SK-N-SH (cell line): Measurements from ENCODE around the gene POFUT2. TPM values are rescaled to one million over a fixed set of nuclear protein-coding genes. Genes with fewer than 3 reads are reported as not detected.

Source experiments
- CTCF ChIA-PET: fragments of 300-600, 350-600 bp; formaldehyde crosslinking; extraction: SDS; loops from one replicate; lab custom pipeline; 2021; lab: Yijun Ruan, JAX
- POLR2A ChIA-PET: fragments of 350-600 bp; sonication (Branson Sonifier 250); formaldehyde crosslinking; extraction: SDS; loops from one replicate; lab custom pipeline; 2020; ENCODE audit warnings: antibody characterized with exemption, inconsistent platforms; lab: Yijun Ruan, JAX
- DNase-seq: peaks from one replicate; pipeline ENCODE4 v3.0.0; 2012
- H2AFZ ChIP-seq: fragments of 200-600 bp; sonication (generic); 2 replicates; pipeline ENCODE4 v1.8.1; 2016; ENCODE audit warnings: antibody characterized with exemption, mild to moderate bottlenecking, low read depth
- H3F3A ChIP-seq: fragments of 200-600 bp; sonication (generic); replicated peaks from 2 replicates; pipeline ENCODE3; 2016; ENCODE audit warnings: antibody characterized with exemption, mild to moderate bottlenecking; ENCODE audit not compliant: insufficient read depth
- H3K27ac ChIP-seq, 2 experiments: fragments of 200-500 bp in 1 of 2; fragments of 200-600 bp in 1 of 2; sonication (Bioruptor generic) in 1 of 2; sonication (generic), shearing (Covaris generic) in 1 of 2; 2 replicates each; pipeline versions ENCODE4 v1.5.1 to v1.6.1; 2014 to 2016; ENCODE audit warnings: low read depth in 2 of 2, inconsistent platforms in 1 of 2, low read length in 1 of 2, mild to moderate bottlenecking in 1 of 2, mixed read lengths in 1 of 2
- H3K27me3 ChIP-seq: fragments of 200-600 bp; sonication (generic), shearing (Covaris generic); 2 replicates; pipeline ENCODE4 v1.6.1; 2016; ENCODE audit warnings: mixed run types; ENCODE audit not compliant: insufficient read depth
- H3K36me3 ChIP-seq, 2 experiments: fragments of 200-500 bp in 1 of 2; fragments of 200-600 bp in 1 of 2; sonication (Bioruptor generic) in 1 of 2; sonication (generic) in 1 of 2; replicated peaks in 1 of 2; 2 replicates each; pipeline versions ENCODE3 to v1.5.1; 2014 to 2016; ENCODE audit warnings: low read length in 1 of 2, mild to moderate bottlenecking in 1 of 2; ENCODE audit not compliant: insufficient read depth in 2 of 2, control insufficient read depth in 1 of 2
- H3K4me1 ChIP-seq, 2 experiments: fragments of 200-500 bp in 1 of 2; fragments of 200-600 bp in 1 of 2; sonication (Bioruptor generic) in 1 of 2; sonication (generic), shearing (Covaris generic) in 1 of 2; 2 replicates each; pipeline versions ENCODE4 v1.5.1 to v1.6.1; 2014 to 2016; ENCODE audit warnings: low read depth in 1 of 2, low read length in 1 of 2, mixed run types in 1 of 2; ENCODE audit not compliant: insufficient read depth in 2 of 2, control insufficient read depth in 1 of 2
- H3K4me2 ChIP-seq: fragments of 200-600 bp; sonication (generic), shearing (Covaris generic); 2 replicates; pipeline ENCODE4 v1.6.1; 2017; ENCODE audit warnings: mixed run types
- H3K4me3 ChIP-seq, 2 experiments: fragments of 200-500 bp in 1 of 2; fragments of 200-600 bp in 1 of 2; sonication (Bioruptor generic) in 1 of 2; sonication (generic), shearing (Covaris generic) in 1 of 2; 2 replicates each; pipeline versions ENCODE4 v1.5.1 to v1.8.1; 2014 to 2016; ENCODE audit warnings: low read depth in 2 of 2, inconsistent platforms in 1 of 2, low read length in 1 of 2, mild to moderate bottlenecking in 1 of 2, mixed read lengths in 1 of 2, moderate library complexity in 1 of 2
- H3K79me2 ChIP-seq: fragments of 200-600 bp; sonication (generic); 2 replicates; pipeline ENCODE4 v1.8.1; 2017; ENCODE audit warnings: mild to moderate bottlenecking; ENCODE audit not compliant: insufficient read depth
- H3K9ac ChIP-seq: fragments of 200-600 bp; sonication (generic); 2 replicates; pipeline ENCODE4 v1.6.1; 2017; ENCODE audit warnings: mixed run types
- H3K9me2 ChIP-seq: fragments of 200-600 bp; sonication (generic); 2 replicates; pipeline ENCODE4 v1.6.1; 2017; ENCODE audit warnings: mixed run types
- H3K9me3 ChIP-seq: fragments of 200-600 bp; sonication (generic); 2 replicates; pipeline ENCODE4 v1.6.1; 2017; ENCODE audit warnings: mixed run types, mild to moderate bottlenecking, moderate library complexity
- H4K20me1 ChIP-seq: fragments of 200-600 bp; sonication (generic); 2 replicates; pipeline ENCODE4 v1.6.1; 2017; ENCODE audit warnings: mild to moderate bottlenecking, mixed run types; ENCODE audit not compliant: insufficient read depth
- CHD2 ChIP-seq: fragments of 150-350 bp; IDR thresholded peaks from 2 replicates; pipeline ENCODE4 v1.6.1; 2018; ENCODE audit warnings: low read length; ENCODE audit not compliant: partially characterized antibody
- FOSL2 ChIP-seq: IDR thresholded peaks from 2 replicates; pipeline ENCODE4 v1.4.0; 2012; ENCODE audit warnings: low read depth, mild to moderate bottlenecking, moderate library complexity, borderline replicate concordance
- FOXJ3 ChIP-seq: sonication (generic); formaldehyde crosslinking; IDR thresholded peaks from 2 replicates; pipeline ENCODE4 v1.5.1; 2020; ENCODE audit warnings: mild to moderate bottlenecking, missing genetic modification reagents
- IRF3 ChIP-seq: fragments of 150-350 bp; IDR thresholded peaks from 2 replicates; pipeline ENCODE4 v1.6.1; 2016; ENCODE audit warnings: mild to moderate bottlenecking, low read depth, low read length
- JUND ChIP-seq: IDR thresholded peaks from 2 replicates; pipeline ENCODE4 v1.4.0; 2012
- MAX ChIP-seq: IDR thresholded peaks from 2 replicates; pipeline ENCODE4 v1.4.0; 2012; ENCODE audit warnings: low read depth
- MEF2A ChIP-seq: IDR thresholded peaks from 2 replicates; pipeline ENCODE4 v1.4.0; 2012; ENCODE audit warnings: low read depth, borderline replicate concordance
- NFIC ChIP-seq: IDR thresholded peaks from 2 replicates; pipeline ENCODE4 v1.4.0; 2012; ENCODE audit warnings: borderline replicate concordance
- NRF1 ChIP-seq: IDR thresholded peaks from 2 replicates; pipeline ENCODE4 v1.6.1; 2012; ENCODE audit warnings: low read depth, mild to moderate bottlenecking, low read length
- POLR2AphosphoS5 ChIP-seq: IDR thresholded peaks from 2 replicates; pipeline ENCODE4 v1.6.1; 2012; ENCODE audit warnings: low read depth, low read length
- RXRA ChIP-seq: IDR thresholded peaks from 2 replicates; pipeline ENCODE4 v1.4.0; 2012; ENCODE audit warnings: low read depth, mild to moderate bottlenecking, borderline replicate concordance
- SMC3 ChIP-seq: IDR thresholded peaks from 2 replicates; pipeline ENCODE4 v1.6.1; 2012; ENCODE audit warnings: low read depth, low read length, improper control_type of control experiment
- TEAD4 ChIP-seq: IDR thresholded peaks from 2 replicates; pipeline ENCODE4 v1.4.0; 2012; ENCODE audit warnings: mild to moderate bottlenecking, borderline replicate concordance; ENCODE audit not compliant: insufficient read depth
- YY1 ChIP-seq: IDR thresholded peaks from 2 replicates; pipeline ENCODE4 v1.4.0; 2012; ENCODE audit warnings: low read depth, mild to moderate bottlenecking
- WGBS: methylation state at CpG from one replicate; pipeline ENCODE4 v1.1.6; 2017; ENCODE audit warnings: low lambda C conversion rate; 5-methylcytosine and 5-hydroxymethylcytosine counted together
- polyA plus RNA-seq, 3 experiments: library from polyadenylated mRNA; depleted of rRNA; stranded (reverse); fragments of >200 nt; gene quantifications; 2 replicates each; pipeline ENCODE4 v1.2.3, GENCODE V29; 2012
- TF ChIP-seq, protein P1 (sequence below): fragments of 200-600 bp; sonication (generic); IDR thresholded peaks from 2 replicates; pipeline ENCODE4 v1.6.1; 2017; ENCODE audit warnings: antibody characterized with exemption, mild to moderate bottlenecking, moderate library complexity
- TF ChIP-seq, protein P2 (sequence below): IDR thresholded peaks from 2 replicates; pipeline ENCODE4; 2012

POFUT2 gene
- polyA plus RNA-seq, 1 of the 3 experiments (the other 2 are of a cell fraction), result 53.3 TPM

GRCh38 chr21:45222001-45222400 lies 65.7 kb downstream of the POFUT2 start:
- no peak for DNase-seq

DNA sequence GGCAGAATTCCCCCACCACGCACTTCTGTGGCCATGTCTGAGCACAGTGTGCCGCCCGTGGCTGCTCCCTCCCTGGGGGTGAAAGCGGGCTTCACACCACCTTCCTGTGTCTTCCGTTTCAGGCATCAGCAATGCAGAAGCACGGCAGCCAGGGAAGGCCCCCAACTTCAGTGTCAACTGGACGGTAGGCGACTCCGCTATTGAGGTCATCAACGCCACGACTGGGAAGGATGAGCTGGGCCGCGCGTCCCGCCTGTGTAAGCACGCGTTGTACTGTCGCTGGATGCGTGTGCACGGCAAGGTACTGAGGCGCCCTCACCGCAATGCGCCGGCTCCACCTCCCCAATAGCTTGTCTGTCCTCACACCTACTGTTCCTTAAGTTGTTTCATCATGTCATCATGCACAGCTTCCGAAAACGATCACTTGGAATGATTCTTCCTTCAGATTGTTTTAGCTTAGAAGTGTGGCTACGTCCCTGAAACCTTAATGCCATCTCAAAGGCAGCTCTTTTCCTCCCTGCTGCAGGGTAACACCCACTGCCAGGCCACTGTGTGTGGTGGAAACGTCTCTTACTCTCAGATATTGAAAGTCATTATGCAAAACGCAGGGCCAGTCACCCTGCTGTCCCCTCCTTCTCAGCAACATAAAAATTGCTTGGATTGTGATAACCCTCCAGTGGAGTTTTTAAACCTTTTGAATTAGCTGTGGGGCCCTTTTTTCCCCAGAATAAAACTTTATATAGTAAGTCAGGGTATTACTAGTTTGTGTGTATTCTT lies 66.8 kb downstream of the POFUT2 start:
- DNase-seq, result no peak
- Histone ChIP-seq H3K4me1 (no peaks in the 10 kb centered on the region; a peak in 1 of 4 replicates), H3K27ac (no peak overlapping the region), H3K4me2 (no peak overlapping the region), H3K79me2 (no peaks in the 10 kb centered on the region), H3K9me2 (no peaks in the 10 kb centered on the region), H3K27me3 (no peaks in the 10 kb centered on the region), H2AFZ (no peak overlapping the region), H3K9ac (no peak overlapping the region), H4K20me1 (no peaks in the 10 kb centered on the region), H3K4me3 (no peak overlapping the region), H3K36me3 (peaks cover 3 to 16% of the 10 kb centered on the region in 2 experiments), H3F3A (peaks cover 4% of the 10 kb centered on the region), H3K9me3 (peaks cover 8% of the 10 kb centered on the region)
- ChIA-PET CTCF (interaction anchor here (1.2 kb wide), 1 partner anchor 93 kb away, joined by 3 read pairs; no protein-coding TSS in a partner anchor), POLR2A (no interaction called here)
- WGBS, result 91% methylated on average over 29 of the region's 29 CpGs
- TF ChIP-seq, protein P1, sequence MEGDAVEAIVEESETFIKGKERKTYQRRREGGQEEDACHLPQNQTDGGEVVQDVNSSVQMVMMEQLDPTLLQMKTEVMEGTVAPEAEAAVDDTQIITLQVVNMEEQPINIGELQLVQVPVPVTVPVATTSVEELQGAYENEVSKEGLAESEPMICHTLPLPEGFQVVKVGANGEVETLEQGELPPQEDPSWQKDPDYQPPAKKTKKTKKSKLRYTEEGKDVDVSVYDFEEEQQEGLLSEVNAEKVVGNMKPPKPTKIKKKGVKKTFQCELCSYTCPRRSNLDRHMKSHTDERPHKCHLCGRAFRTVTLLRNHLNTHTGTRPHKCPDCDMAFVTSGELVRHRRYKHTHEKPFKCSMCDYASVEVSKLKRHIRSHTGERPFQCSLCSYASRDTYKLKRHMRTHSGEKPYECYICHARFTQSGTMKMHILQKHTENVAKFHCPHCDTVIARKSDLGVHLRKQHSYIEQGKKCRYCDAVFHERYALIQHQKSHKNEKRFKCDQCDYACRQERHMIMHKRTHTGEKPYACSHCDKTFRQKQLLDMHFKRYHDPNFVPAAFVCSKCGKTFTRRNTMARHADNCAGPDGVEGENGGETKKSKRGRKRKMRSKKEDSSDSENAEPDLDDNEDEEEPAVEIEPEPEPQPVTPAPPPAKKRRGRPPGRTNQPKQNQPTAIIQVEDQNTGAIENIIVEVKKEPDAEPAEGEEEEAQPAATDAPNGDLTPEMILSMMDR, result no peak
- TF ChIP-seq FOSL2 (no peak), FOXJ3 (CRISPR knock-in tag) (no peak), SMC3 (no peak), RXRA (no peak), MEF2A (no peak), NFIC (no peak), IRF3 (no peak), JUND (no peak), MAX (no peak), TEAD4 (no peak), YY1 (no peak), CHD2 (no peak), POLR2AphosphoS5 (no peak)
- TF ChIP-seq, protein P2, sequence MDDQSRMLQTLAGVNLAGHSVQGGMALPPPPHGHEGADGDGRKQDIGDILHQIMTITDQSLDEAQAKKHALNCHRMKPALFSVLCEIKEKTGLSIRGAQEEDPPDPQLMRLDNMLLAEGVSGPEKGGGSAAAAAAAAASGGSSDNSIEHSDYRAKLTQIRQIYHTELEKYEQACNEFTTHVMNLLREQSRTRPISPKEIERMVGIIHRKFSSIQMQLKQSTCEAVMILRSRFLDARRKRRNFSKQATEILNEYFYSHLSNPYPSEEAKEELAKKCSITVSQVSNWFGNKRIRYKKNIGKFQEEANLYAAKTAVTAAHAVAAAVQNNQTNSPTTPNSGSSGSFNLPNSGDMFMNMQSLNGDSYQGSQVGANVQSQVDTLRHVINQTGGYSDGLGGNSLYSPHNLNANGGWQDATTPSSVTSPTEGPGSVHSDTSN, result no peak

More at GRCh38 chr21:45222001-45222400, 65.7 kb downstream of the POFUT2 start:
- Histone ChIP-seq H3K4me2 (no peak overlapping the region), H3K9ac (no peak overlapping the region), H2AFZ (no peak overlapping the region), H3K36me3 (peaks cover 3 to 8% of the 10 kb centered on the region in 2 experiments), H3K9me3 (no peaks in the 10 kb centered on the region), H3K27ac (no peak overlapping the region), H3K79me2 (no peaks in the 10 kb centered on the region), H3K4me1 (peaks cover 0 to 3% of the 10 kb centered on the region in 2 experiments; a peak in 1 of 4 replicates), H4K20me1 (no peaks in the 10 kb centered on the region), H3K27me3 (no peaks in the 10 kb centered on the region), H3K4me3 (no peak overlapping the region), H3F3A (no peaks in the 10 kb centered on the region), H3K9me2 (no peaks in the 10 kb centered on the region)
- WGBS, result 91% methylated on average over 12 of the region's 15 CpGs
- ChIA-PET CTCF (no interaction called here), POLR2A (interaction anchor here (0.5 kb wide), 1 partner anchor 615 kb away, joined by 4 read pairs; no protein-coding TSS in a partner anchor)
- TF ChIP-seq, protein P2, result no peak
- TF ChIP-seq POLR2AphosphoS5 (no peak), TEAD4 (no peak), NRF1 (no peak), MAX (no peak)
